Measurements from ENCODE around the gene ATP5MC3. TPM values are rescaled to one million over a fixed set of nuclear protein-coding genes. Genes with fewer than 3 reads are reported as not detected.

Gene ATP5MC3
- total and polyA plus RNA-seq, 2 experiments from 2014 or later, result 286 to 563 TPM

DNA sequence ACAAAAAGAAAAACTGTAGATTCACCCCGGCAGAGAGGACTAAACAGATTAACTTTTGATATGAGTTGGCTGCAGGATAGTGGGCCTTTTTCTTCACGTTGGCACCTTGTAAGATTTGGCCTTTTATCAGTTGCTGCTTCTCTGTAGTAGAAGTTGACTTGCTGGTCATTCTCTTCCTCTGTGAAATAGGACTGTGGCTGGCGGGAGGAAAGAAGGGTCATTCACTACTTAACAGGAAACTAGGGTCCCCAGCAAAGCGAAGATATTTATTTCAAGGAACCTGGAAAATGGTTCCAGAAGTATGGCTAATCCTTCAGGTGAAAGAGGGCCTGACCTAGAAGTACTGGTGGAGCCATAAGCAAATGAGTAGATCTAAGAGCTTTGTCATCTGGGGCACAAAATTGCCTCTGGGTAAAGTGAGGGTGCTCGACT is 383 bp upstream of the ATP5MC3 start:
- peak overlapping the region; percentile 81 for H3K27ac ChIP-seq
- H3K36me3 ChIP-seq (replicated peaks; ENCODE audit: insufficient read depth, low read depth), result peaks cover 6% of the 10 kb centered on the region
- TF ChIP-seq, protein P1, sequence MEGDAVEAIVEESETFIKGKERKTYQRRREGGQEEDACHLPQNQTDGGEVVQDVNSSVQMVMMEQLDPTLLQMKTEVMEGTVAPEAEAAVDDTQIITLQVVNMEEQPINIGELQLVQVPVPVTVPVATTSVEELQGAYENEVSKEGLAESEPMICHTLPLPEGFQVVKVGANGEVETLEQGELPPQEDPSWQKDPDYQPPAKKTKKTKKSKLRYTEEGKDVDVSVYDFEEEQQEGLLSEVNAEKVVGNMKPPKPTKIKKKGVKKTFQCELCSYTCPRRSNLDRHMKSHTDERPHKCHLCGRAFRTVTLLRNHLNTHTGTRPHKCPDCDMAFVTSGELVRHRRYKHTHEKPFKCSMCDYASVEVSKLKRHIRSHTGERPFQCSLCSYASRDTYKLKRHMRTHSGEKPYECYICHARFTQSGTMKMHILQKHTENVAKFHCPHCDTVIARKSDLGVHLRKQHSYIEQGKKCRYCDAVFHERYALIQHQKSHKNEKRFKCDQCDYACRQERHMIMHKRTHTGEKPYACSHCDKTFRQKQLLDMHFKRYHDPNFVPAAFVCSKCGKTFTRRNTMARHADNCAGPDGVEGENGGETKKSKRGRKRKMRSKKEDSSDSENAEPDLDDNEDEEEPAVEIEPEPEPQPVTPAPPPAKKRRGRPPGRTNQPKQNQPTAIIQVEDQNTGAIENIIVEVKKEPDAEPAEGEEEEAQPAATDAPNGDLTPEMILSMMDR (IDR thresholded peaks at IDR 0.05; ENCODE audit: poor library complexity), result no peak
- TF ChIP-seq EZH2 (IDR thresholded peaks at IDR 0.05; ENCODE audit: borderline replicate concordance) (no peak), EZH2phosphoT487 (IDR thresholded peaks at IDR 0.05; ENCODE audit: low read depth, severe bottlenecking, unreplicated experiment) (no peak)
- peaks cover 51% of the 10 kb centered on the region for H3K79me2 ChIP-seq
- DNase-seq (ENCODE audit: low spot score), result no peak
- peaks cover 23% of the 10 kb centered on the region for H4K20me1 ChIP-seq (ENCODE audit: insufficient read depth, poor library complexity, severe bottlenecking)
- H3K4me2 ChIP-seq, result peak overlapping the region; percentile 77
- H3K9me2 ChIP-seq (replicated peaks; ENCODE audit: insufficient read depth), result no peaks in the 10 kb centered on the region
- H3K9me3 ChIP-seq (ENCODE audit: low read depth), result no peaks in the 10 kb centered on the region
- 57% methylated on average over 5 of the region's 5 CpGs for WGBS (ENCODE audit: low lambda C conversion rate, missing lambda C conversion rate)
- peaks cover 7% of the 10 kb centered on the region for H3K4me1 ChIP-seq (ENCODE audit: insufficient read depth)
- H2AFZ ChIP-seq, result peak overlapping the region; percentile 91
- peak overlapping the region; percentile 1 for H3K4me3 ChIP-seq
- H3K27me3 ChIP-seq, result no peaks in the 10 kb centered on the region

DNA sequence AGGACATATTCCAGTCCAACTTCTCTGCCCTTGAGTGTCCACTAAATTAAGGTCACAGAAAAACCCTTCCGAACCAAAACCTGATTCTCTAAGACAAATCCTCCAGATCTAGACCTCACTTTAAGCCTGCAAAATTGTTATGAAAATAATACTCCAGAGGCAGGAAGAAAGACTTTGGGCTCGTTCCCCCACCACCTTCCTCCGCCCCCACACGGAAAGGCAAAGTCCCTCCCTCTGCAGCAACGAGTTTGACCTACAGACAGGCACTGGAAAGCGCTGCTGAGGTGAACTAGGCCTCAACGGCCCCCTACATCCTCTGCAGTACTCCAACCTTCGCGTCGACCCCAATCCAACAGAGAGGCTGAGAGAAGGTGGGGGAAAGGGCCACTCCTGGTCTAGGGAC is 808 bp downstream of the ATP5MC3 start:
- Histone ChIP-seq H3K4me1 (ENCODE audit: insufficient read depth) (peaks cover 7% of the 10 kb centered on the region), H3K27ac (peak overlapping the region; percentile 90), H4K20me1 (ENCODE audit: insufficient read depth, poor library complexity, severe bottlenecking) (peaks cover 23% of the 10 kb centered on the region), H3K79me2 (peaks cover 51% of the 10 kb centered on the region), H3K9me3 (ENCODE audit: low read depth) (no peaks in the 10 kb centered on the region), H3K9me2 (replicated peaks; ENCODE audit: insufficient read depth) (no peaks in the 10 kb centered on the region), H2AFZ (peak overlapping the region; percentile 66), H3K4me3 (peak overlapping the region; percentile 80), H3K4me2 (peak overlapping the region; percentile 77), H3K36me3 (replicated peaks; ENCODE audit: insufficient read depth, low read depth) (peaks cover 6% of the 10 kb centered on the region), H3K27me3 (no peaks in the 10 kb centered on the region)
- 8% methylated on average over 10 of the region's 10 CpGs for WGBS (ENCODE audit: low lambda C conversion rate, missing lambda C conversion rate)
- TF ChIP-seq EZH2 (IDR thresholded peaks at IDR 0.05; ENCODE audit: borderline replicate concordance) (no peak), EZH2phosphoT487 (IDR thresholded peaks at IDR 0.05; ENCODE audit: low read depth, severe bottlenecking, unreplicated experiment) (no peak)
- TF ChIP-seq, protein P1 (IDR thresholded peaks at IDR 0.05; ENCODE audit: poor library complexity), result no peak
- peak; percentile 68 for DNase-seq (ENCODE audit: low spot score)

DNA sequence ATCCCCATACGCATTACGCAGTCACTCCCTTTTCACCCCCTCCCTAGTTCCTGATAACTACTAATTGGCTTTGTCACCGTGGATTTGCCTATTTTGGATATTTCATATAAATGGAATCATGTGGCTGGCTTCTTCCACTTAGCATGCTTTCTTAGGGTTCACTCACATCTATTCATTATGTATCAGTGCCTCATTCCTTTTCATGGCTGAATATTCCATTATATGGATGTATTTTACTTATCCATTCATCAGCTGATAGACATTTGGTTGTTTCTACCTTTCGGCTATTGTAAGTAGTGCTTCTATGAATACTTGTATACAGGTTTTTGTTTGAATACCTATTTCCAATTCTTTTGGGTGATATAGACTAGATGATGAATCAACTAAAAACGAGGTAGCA is 4.9 kb downstream of the ATP5MC3 start:
- Histone ChIP-seq H4K20me1 (ENCODE audit: insufficient read depth, poor library complexity, severe bottlenecking) (peaks cover 23% of the 10 kb centered on the region), H3K36me3 (replicated peaks; ENCODE audit: insufficient read depth, low read depth) (peaks cover 6% of the 10 kb centered on the region), H3K9me3 (ENCODE audit: low read depth) (no peaks in the 10 kb centered on the region), H3K4me2 (no peak overlapping the region), H2AFZ (no peak overlapping the region), H3K9me2 (replicated peaks; ENCODE audit: insufficient read depth) (no peaks in the 10 kb centered on the region), H3K4me1 (ENCODE audit: insufficient read depth) (peaks cover 3% of the 10 kb centered on the region), H3K79me2 (peaks cover 47% of the 10 kb centered on the region), H3K4me3 (no peak overlapping the region), H3K27ac (no peak overlapping the region), H3K27me3 (no peaks in the 10 kb centered on the region)
- no peak for DNase-seq (ENCODE audit: low spot score)
- TF ChIP-seq, protein P1 (IDR thresholded peaks at IDR 0.05; ENCODE audit: poor library complexity), result no peak
- TF ChIP-seq EZH2phosphoT487 (IDR thresholded peaks at IDR 0.05; ENCODE audit: low read depth, severe bottlenecking, unreplicated experiment), result no peak
- TF ChIP-seq EZH2 (IDR thresholded peaks at IDR 0.05; ENCODE audit: borderline replicate concordance), result no peak
- WGBS (ENCODE audit: low lambda C conversion rate, missing lambda C conversion rate), result 77% methylated on average over 5 of the region's 5 CpGs
